DMS153 treated with DMSO at 0.1 percent for 48 hours (cell line): Measurements from ENCODE around the gene GRIN2D.
A peak's percentile ranks its signal among the peaks of the same experiment; 100 is the strongest.

Source experiments
- DNase-seq: peaks from one replicate; lab custom pipeline; 2025; ENCODE audit not compliant: unreplicated experiment; lab: John Stamatoyannopoulos, UW

GRIN2D gene

DNA sequence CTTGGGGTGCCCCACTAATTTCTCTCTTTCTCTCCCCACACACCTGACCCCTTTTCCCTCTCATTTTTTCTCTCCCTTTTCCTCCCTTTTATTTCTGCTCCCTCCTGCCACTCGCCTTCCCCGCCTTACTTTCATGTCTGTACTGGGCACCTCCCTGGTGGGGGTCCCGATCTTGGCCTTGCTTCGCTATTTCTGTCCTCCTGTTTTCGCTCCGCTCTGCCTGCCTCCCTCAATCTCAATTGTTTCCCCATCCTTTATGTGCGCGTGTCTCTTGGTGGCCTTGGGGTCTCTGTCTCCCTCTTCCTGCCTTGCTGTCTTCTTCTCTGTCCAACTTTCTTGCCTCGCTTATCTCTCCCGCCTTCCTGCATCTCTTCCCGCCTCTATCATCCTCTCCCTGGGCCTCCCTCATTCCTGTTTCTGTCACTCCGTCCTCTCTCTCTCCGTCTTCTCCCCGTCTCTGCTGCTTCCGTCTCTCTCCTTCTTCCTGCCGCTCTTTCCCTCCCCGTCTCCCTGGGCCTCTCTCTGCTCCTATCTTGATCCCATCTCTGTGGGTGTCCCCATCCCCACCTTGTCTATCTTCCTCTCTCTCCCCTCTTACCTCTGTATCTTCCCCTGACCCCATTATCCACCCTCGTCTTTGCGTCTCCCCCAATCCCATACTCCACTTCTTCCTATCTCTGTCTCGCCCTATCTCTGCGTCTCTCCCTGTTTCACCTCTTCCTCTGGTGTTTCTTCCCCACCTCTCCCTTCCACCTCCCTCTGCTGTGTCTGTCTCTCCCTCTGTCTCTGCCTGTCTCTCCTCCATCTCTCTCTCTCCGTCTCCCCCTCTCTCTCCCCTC lies 4.0 kb downstream of the GRIN2D start:
- no peak for DNase-seq

- no peak for DNase-seq
Measured at GRCh38 chr19:48398102-48398374, 4.6 kb downstream of the GRIN2D start.

DNA sequence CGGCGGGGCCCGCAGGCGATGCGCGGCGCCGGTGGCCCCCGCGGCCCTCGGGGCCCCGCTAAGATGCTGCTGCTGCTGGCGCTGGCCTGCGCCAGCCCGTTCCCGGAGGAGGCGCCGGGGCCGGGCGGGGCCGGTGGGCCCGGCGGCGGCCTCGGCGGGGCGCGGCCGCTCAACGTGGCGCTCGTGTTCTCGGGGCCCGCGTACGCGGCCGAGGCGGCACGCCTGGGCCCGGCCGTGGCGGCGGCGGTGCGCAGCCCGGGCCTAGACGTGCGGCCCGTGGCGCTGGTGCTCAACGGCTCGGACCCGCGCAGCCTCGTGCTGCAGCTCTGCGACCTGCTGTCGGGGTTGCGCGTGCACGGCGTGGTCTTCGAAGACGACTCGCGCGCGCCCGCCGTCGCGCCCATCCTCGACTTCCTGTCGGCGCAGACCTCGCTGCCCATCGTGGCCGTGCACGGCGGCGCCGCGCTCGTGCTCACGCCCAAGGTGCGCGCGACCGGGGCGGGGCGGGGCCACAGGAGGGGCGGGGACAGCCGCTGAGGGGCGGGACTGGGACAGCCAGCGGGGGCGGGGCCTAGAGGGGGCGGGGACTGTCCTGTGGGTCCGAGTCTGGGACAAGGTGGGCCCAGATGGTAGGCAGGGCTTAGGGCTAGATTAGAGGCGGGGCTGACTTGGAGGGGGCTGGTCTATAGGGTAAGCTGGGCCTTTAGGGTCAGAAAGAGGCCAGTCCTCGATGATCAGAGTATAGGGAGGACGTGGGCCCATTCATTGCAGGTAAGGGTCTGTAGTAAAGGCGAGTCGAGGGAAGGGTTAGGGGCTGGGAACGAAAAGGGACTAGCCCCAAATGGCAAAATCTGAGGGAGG lies 5.1 kb downstream of the GRIN2D start:
- peak; percentile 70 for DNase-seq

DNA sequence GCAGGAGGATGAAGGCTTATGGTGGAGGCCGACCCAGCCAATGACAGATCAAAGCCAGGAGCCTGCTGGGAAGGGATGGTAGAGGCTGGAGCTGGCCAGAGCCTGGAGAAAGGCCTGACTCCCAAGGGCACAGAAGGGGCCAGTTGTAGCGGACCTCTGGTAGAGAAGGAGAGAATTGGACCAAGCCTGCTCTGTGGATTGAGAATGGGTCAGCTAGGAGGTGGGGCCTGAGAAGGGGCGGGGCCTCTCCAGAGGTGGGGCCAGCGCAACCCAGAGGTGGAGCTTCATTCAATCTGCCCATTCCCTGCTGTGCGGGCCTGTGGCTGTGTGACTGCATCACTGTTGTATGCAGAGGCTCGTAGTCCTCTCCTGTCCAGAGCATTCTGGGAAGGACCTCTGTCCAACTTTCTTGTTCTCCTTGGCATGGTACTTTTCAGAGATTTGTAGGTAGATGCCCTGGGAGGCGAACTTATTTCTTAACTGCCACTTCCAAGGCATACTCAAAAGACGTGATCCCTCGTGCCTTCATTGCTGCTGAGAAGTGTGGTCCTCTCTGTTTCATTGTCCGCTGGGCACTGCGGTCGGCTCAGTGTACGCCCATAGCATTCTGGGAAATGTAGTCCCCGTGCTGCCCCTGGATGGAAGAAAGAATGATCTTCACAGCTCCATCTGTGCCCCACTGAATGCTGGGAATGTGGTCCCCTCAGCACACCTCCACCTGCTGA lies 6.7 kb downstream of the GRIN2D start:
- DNase-seq, result peak; percentile 89

GRCh38 chr19:48401287-48401686 lies 7.8 kb downstream of the GRIN2D start:
- DNase-seq, result no peak

- DNase-seq, result peak; percentile 58
Measured at GRCh38 chr19:48403606-48404005, 10.1 kb downstream of the GRIN2D start.

- DNase-seq, result no peak
Measured at GRCh38 chr19:48405010-48405659, 11.7 kb downstream of the GRIN2D start.

DNA sequence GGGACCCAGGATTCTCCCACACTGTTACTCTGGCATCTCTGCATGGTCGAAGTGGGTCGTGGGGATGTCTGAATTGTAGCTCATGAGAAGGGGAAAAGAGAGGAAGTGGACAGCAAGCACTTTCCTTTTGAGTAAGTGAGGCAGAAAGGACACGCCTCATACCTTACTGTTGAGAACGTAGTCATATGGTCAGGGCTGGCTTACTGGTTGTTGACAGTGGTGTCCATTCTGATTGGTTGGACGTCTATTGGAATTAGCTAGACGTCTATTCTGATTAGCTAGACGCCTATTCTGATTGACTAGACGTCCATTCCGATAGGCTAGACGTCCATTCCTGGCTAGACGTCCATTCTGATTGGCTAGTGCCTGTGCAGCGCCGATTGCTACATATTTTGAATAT lies 12.4 kb downstream of the GRIN2D start:
- DNase-seq, result no peak

GRCh38 chr19:48413879-48414587 lies 20.6 kb downstream of the GRIN2D start:
- DNase-seq, result no peak

DNA sequence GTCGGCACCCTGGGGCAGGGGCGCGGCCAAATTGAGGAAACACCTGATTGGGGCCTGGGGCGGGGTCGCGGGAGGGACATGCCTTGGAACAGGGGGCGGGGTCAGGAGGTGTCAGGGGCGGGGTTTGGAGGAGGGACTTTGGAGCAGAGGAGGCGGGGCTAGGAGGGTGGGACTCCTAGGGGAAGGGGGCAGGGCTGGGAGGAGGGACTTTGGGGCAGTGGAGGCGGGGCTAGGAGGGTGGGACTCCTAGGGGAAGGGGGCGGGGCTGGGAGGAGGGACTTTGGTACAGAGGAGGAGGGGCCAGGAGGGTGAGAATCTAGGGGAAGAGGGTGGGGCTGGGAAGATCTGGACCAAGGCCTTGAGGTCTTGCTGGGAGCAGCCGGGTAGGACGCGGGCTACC lies 21.9 kb downstream of the GRIN2D start:
- no peak for DNase-seq

- no peak for DNase-seq
Measured at GRCh38 chr19:48415806-48416221, 22.3 kb downstream of the GRIN2D start.

DNA sequence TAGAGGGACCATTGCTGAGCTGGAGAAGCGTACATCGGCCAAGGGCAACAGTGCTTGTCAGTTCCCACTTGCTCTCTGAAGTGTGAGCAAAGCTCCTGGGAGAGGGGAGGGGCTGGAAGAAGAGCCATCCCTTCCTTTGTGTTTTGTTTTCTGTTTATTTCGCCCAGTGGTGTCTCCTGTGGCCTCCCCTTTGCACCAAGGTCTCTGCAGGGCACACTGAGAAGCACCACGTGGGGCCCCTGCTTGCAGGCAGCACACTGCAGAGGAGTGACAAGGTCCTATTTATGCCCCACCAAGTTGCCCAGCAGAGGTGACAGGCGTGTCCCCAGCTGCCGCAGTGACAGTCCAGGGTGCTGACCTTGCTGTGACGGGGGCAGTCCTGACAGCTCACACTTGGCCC lies 24.0 kb downstream of the GRIN2D start:
- no peak for DNase-seq

- DNase-seq, result no peak
Measured at GRCh38 chr19:48418317-48419064, 25.0 kb downstream of the GRIN2D start.

DNA sequence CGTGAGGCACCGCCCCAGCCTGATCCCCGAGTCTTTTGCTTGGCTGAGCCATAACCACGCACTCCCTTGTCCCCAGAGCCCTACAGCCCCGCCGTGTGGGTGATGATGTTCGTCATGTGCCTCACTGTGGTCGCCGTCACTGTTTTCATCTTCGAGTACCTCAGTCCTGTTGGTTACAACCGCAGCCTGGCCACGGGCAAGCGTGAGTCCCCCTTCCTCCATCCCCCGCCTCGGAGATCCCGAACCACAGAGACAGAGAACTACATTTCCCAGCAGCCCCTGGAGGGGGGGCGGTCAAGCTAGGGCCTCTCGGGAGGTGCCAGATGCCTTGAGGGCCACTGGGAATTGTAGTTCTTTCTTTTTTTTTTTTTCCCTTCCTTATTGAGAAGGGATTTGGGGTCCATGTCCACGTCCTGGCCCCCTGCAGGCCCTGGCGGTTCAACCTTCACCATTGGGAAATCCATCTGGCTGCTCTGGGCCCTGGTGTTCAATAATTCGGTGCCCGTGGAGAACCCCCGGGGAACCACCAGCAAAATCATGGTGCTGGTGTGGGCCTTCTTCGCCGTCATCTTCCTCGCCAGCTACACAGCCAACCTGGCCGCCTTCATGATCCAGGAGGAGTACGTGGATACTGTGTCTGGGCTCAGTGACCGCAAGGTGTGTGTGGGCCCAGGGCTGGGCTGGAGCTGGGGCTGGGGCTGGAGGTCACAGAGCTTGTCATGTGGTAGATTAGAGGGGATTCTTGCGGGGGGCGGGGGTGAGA lies 25.9 kb downstream of the GRIN2D start:
- DNase-seq, result no peak

DNA sequence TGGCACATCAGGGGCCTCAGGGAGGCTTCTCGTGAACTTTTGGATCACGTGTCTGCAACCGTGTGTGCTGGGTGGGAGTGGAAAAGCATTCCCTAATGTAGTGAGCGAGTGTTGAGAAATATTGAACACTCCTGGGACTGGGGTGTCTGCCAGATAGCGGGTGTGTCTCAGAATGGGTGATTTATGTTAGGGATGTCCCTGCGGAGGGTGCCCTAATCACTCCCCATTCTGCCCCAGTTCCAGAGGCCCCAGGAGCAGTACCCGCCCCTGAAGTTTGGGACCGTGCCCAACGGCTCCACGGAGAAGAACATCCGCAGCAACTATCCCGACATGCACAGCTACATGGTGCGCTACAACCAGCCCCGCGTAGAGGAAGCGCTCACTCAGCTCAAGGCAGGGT lies 28.1 kb downstream of the GRIN2D start:
- DNase-seq, result no peak

DNA sequence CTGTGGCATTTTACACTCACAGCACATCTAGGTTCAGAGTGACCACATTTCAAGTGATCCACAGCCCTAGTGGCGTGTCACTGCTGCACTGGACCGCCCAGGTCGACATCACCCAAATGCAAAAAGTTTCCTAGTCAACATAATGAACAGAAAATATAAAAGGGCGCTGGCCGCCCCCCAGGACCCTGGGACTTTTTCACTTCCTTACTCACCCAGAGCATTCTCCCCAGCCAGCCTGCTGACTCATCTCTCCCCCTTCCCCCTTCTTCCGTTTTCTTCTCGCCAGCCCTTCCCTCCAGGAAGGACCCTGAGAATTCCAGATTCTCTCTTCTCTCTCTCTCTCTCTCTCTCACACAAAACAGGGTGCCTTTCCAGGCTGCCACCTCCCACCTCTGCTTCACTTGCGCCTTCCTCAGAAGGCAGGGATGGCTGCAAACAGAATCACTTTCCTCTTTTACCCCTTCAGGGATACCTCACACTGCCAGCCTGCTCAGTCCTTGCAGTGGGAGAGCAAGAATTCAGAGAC lies 31.3 kb downstream of the GRIN2D start:
- DNase-seq, result no peak

- DNase-seq, result no peak
Measured at GRCh38 chr19:48428670-48429069, 35.2 kb downstream of the GRIN2D start.

- no peak for DNase-seq
Measured at GRCh38 chr19:48433337-48433736, 39.9 kb downstream of the GRIN2D start.

GRCh38 chr19:48436586-48436985 lies 43.1 kb downstream of the GRIN2D start:
- no peak for DNase-seq
